GM13976 (cell line): Measurements from ENCODE around the gene SRGAP1.

Experiments used
- DNase-seq: peaks from one replicate; pipeline ENCODE4 v3.0.0; 2012; ENCODE audit warnings: low spot score
- CTCF ChIP-seq: IDR thresholded peaks from 2 replicates; pipeline ENCODE4 v1.5.1; 2012; ENCODE audit warnings: borderline replicate concordance, mild to moderate bottlenecking; ENCODE audit not compliant: insufficient read depth; ENCODE audit errors: extremely low read depth, missing control alignments, control extremely low read depth
- in situ Hi-C: fragments of 300-500 bp; cut with MboI; formaldehyde crosslinking; loops from one replicate; pipeline ENCODE4 v1.12.0; 2022; ENCODE audit warnings: low sequenced_read_pairs, mixed read lengths, inconsistent platforms; ENCODE audit not compliant: unreplicated experiment

SRGAP1 gene

GRCh38 chr12:64051057-64051456, 206.6 kb downstream of the SRGAP1 start:
- TF ChIP-seq CTCF = no peak
- in situ Hi-C loops = no loop called here
- DNase-seq = no peak

GRCh38 chr12:64053117-64053516, 208.6 kb downstream of the SRGAP1 start:
- DNase-seq = no peak
- in situ Hi-C loops = no loop called here
- TF ChIP-seq CTCF = no peak

GRCh38 chr12:64054079-64054520, 209.6 kb downstream of the SRGAP1 start:
- DNase-seq = no peak
- in situ Hi-C loops = no loop called here

GRCh38 chr12:64056741-64057140, 212.2 kb downstream of the SRGAP1 start:
- in situ Hi-C loops = no loop called here
- no peak for TF ChIP-seq CTCF
- no peak for DNase-seq

More at GRCh38 chr12:64054079-64054520, 209.6 kb downstream of the SRGAP1 start:
- no peak for TF ChIP-seq CTCF

- no peak for TF ChIP-seq CTCF
- in situ Hi-C loops = no loop called here
- no peak for DNase-seq
These were observed 213.2 kb downstream of the SRGAP1 start for GRCh38 chr12:64057706-64058105.

GRCh38 chr12:64058541-64059265, 214.2 kb downstream of the SRGAP1 start:
- in situ Hi-C loops = no loop called here
- no peak for TF ChIP-seq CTCF
- no peak for DNase-seq
